Activated B cell treated with CpG ODN at 0.5 μM for 24 hours (primary cell): ENCODE measurements around the gene TRIM7. TPM values are rescaled to one million over a fixed set of nuclear protein-coding genes. Genes with fewer than 3 reads are reported as not detected.

Source experiments
- ATAC-seq: fragments of 200-7000 bp; cut with Tn5 transposase; one replicate; pipeline ENCODE4 v1.10.0; 2021; ENCODE audit warnings: low read depth, mild to moderate bottlenecking, moderate library complexity
- CTCF ChIA-PET: fragments of 350-600 bp; sonication (Branson Sonifier 250); formaldehyde crosslinking; loops from one replicate; lab custom pipeline; 2021; ENCODE audit warnings: antibody characterized with exemption; lab: Charles Lee
- POLR2A ChIA-PET: fragments of 350-600 bp; sonication (Branson Sonifier 250); formaldehyde crosslinking; loops from one replicate; lab custom pipeline; 2021; ENCODE audit warnings: antibody characterized with exemption; lab: Charles Lee
- DNase-seq: peaks from one replicate; pipeline ENCODE4 v3.0.0; 2022
- H3K27ac Mint-ChIP-seq: one replicate; pipeline ENCODE4 v1.8.0; 2020; ENCODE audit warnings: mixed read lengths
- H3K27me3 Mint-ChIP-seq: one replicate; pipeline ENCODE4 v1.8.0; 2021; ENCODE audit warnings: mixed read lengths
- H3K36me3 Mint-ChIP-seq: one replicate; pipeline ENCODE4 v1.8.0; 2021; ENCODE audit warnings: low read depth, mixed read lengths
- H3K4me1 Mint-ChIP-seq: one replicate; pipeline ENCODE4 v1.8.0; 2021; ENCODE audit warnings: mixed read lengths
- H3K4me3 Mint-ChIP-seq: one replicate; pipeline ENCODE4 v1.8.0; 2020; ENCODE audit warnings: mild to moderate bottlenecking, mixed read lengths
- H3K9me3 Mint-ChIP-seq: one replicate; pipeline ENCODE4 v1.8.0; 2020; ENCODE audit warnings: mixed read lengths
- CTCF ChIP-seq: fragments of 200-600 bp; IDR thresholded peaks from one replicate; pipeline ENCODE4 v1.8.0; 2022; ENCODE audit warnings: antibody characterized with exemption, mild to moderate bottlenecking
- intact Hi-C: fragments of 100-400 bp; cut with micrococcal nuclease; formaldehyde crosslinking; loops from one replicate; pipeline ENCODE4 v1.15.1; 2024
- total RNA-seq: library from RNA; stranded (reverse); gene quantifications from 2 replicates; pipeline ENCODE4 v1.2.3, GENCODE V29; 2022

Gene TRIM7
- total RNA-seq, 1 donor from 2014 or later = 0.51 TPM

- H3K9me3 Mint-ChIP-seq = no peaks in the 10 kb centered on the region
- intact Hi-C loops = loop anchor here (1.0 to 10.0 kb wide), 10 partner anchors 15 to 420 kb away; partner anchors contain the start of genes MGAT1, RACK1, TRIM52 and ZFP62
- DNase-seq = no peak
- CTCF ChIA-PET = interaction anchor here (1.1 to 1.5 kb wide), 3 partner anchors 16 to 38 kb away, joined by 3 to 7 read pairs (median 5); no protein-coding TSS in a partner anchor
- TF ChIP-seq CTCF = no peak
- POLR2A ChIA-PET = interaction anchor here (0.8 to 6.1 kb wide), 16 partner anchors 14 to 419 kb away, joined by 3 to 177 read pairs (median 17); partner anchors contain the start of genes MGAT1, RACK1, TRIM52 and TRIM7
- H3K4me1 Mint-ChIP-seq = peaks cover 56% of the 10 kb centered on the region
- peaks cover 21% of the 10 kb centered on the region for H3K36me3 Mint-ChIP-seq
- peak overlapping the region; percentile 95 for H3K4me3 Mint-ChIP-seq
- H3K27ac Mint-ChIP-seq = peak overlapping the region; percentile 98
- ATAC-seq = peak; percentile 3
- H3K27me3 Mint-ChIP-seq = peaks cover 7% of the 10 kb centered on the region
Measured at GRCh38 chr5:181222630-181223057, 17.6 kb upstream of the TRIM7 start.

- Mint-ChIP-seq H3K9me3 (no peaks in the 10 kb centered on the region), H3K27ac (peak overlapping the region; percentile 98), H3K4me3 (peak overlapping the region; percentile 95), H3K27me3 (peaks cover 7% of the 10 kb centered on the region), H3K4me1 (peaks cover 62% of the 10 kb centered on the region), H3K36me3 (peaks cover 20% of the 10 kb centered on the region)
- ATAC-seq (peak; percentile 16), DNase-seq (peak; percentile 98)
- intact Hi-C loops = loop anchor here (1.0 to 10.0 kb wide), 5 partner anchors 15 to 247 kb away; no protein-coding TSS in a partner anchor
- TF ChIP-seq CTCF = no peak
- CTCF ChIA-PET = interaction anchor here (1.1 to 1.5 kb wide), 3 partner anchors 15 to 38 kb away, joined by 3 to 7 read pairs (median 5); no protein-coding TSS in a partner anchor
- POLR2A ChIA-PET = interaction anchor here (0.8 to 6.1 kb wide), 16 partner anchors 15 to 419 kb away, joined by 3 to 177 read pairs (median 17); partner anchors contain the start of genes MGAT1, RACK1, TRIM52 and TRIM7
Measured at GRCh38 chr5:181221792-181222629, 17.0 kb upstream of the TRIM7 start.

- H3K36me3 Mint-ChIP-seq = peaks cover 20% of the 10 kb centered on the region
- peaks cover 7% of the 10 kb centered on the region for H3K27me3 Mint-ChIP-seq
- peak overlapping the region; percentile 95 for H3K4me3 Mint-ChIP-seq
- peaks cover 65% of the 10 kb centered on the region for H3K4me1 Mint-ChIP-seq
- ChIA-PET POLR2A (interaction anchor here (0.7 to 6.1 kb wide), 12 partner anchors 14 to 411 kb away, joined by 4 to 177 read pairs (median 26); partner anchors contain the start of genes RACK1 and TRIM52), CTCF (interaction anchor here (1.2 to 1.5 kb wide), 3 partner anchors 14 to 37 kb away, joined by 3 to 5 read pairs (median 5); no protein-coding TSS in a partner anchor)
- no peaks in the 10 kb centered on the region for H3K9me3 Mint-ChIP-seq
- no peak for DNase-seq
- ATAC-seq = no peak
- peak overlapping the region; percentile 98 for H3K27ac Mint-ChIP-seq
- intact Hi-C loops = loop anchor here (10.0 kb wide), 1 partner anchor 246 kb away; no protein-coding TSS in a partner anchor
- no peak for TF ChIP-seq CTCF
Measured at GRCh38 chr5:181221105-181221791, 16.3 kb upstream of the TRIM7 start.

- Mint-ChIP-seq H3K9me3 (no peaks in the 10 kb centered on the region), H3K36me3 (peaks cover 20% of the 10 kb centered on the region), H3K27me3 (peaks cover 7% of the 10 kb centered on the region), H3K4me1 (peaks cover 59% of the 10 kb centered on the region), H3K27ac (peak overlapping the region; percentile 62), H3K4me3 (peak overlapping the region; percentile 24)
- ATAC-seq (no peak), DNase-seq (no peak)
- intact Hi-C loops = loop anchor here (10.0 kb wide), 1 partner anchor 245 kb away; no protein-coding TSS in a partner anchor
- ChIA-PET POLR2A (interaction anchor here (1.0 to 1.2 kb wide), 2 partner anchors 29 to 30 kb away, joined by 6 to 12 read pairs; no protein-coding TSS in a partner anchor), CTCF (interaction anchor here (1.2 to 1.4 kb wide), 2 partner anchors 12 to 36 kb away, joined by 3 to 5 read pairs; no protein-coding TSS in a partner anchor)
- no peak for TF ChIP-seq CTCF
Measured at GRCh38 chr5:181220178-181220515, 15.2 kb upstream of the TRIM7 start.
